ENCODE data around the gene ZNF32. TPM values are rescaled to one million over a fixed set of nuclear protein-coding genes. Genes with fewer than 3 reads are reported as not detected.

Gene ZNF32
- total and polyA plus RNA-seq, 2 donors (not counting 3 experiments of a cell fraction or from before 2014, with no cell fraction given), result 12.5 to 14.4 TPM

- Histone ChIP-seq H3K4me3 (replicated peaks in 1 of 3; ENCODE audit: insufficient read depth in 1 of 3, low read depth in 1 of 3, low read length in 3 of 3) (no peak overlapping the region), H4K20me1 (replicated peaks; ENCODE audit: control insufficient read depth, extremely low read depth, insufficient read depth, low read length) (no peaks in the 10 kb centered on the region), H3K4me2 (ENCODE audit: insufficient read depth, low read length) (no peak overlapping the region), H3K36me3 (ENCODE audit: control insufficient read depth in 2 of 2, extremely low read depth in 1 of 2, insufficient read depth in 2 of 2, low read length in 2 of 2) (no peaks in the 10 kb centered on the region), H3K27ac (ENCODE audit: insufficient read depth, low read depth, low read length) (no peak overlapping the region), H3K4me1 (ENCODE audit: control insufficient read depth, extremely low read depth, insufficient read depth, low read length) (no peaks in the 10 kb centered on the region), H3K9me1 (replicated peaks; ENCODE audit: control insufficient read depth, extremely low read depth, insufficient read depth, low read length) (no peaks in the 10 kb centered on the region), H3K27me3 (ENCODE audit: control insufficient read depth in 2 of 2, insufficient read depth in 2 of 2, low read length in 2 of 2) (peaks cover 4 to 6% of the 10 kb centered on the region in 2 experiments), H3K9me3 (replicated peaks; ENCODE audit: control insufficient read depth, insufficient read depth, low read length) (no peaks in the 10 kb centered on the region), H3K79me2 (ENCODE audit: control insufficient read depth, insufficient read depth, low read length) (no peaks in the 10 kb centered on the region), H3K9ac (replicated peaks; ENCODE audit: extremely low read depth, insufficient read depth, low read length) (no peak overlapping the region), H2AFZ (ENCODE audit: low read depth, low read length) (no peak overlapping the region)
- DNase-seq (ENCODE audit: low read depth, low spot score), result no peak
- no peak for TF ChIP-seq GATA2 (IDR thresholded peaks at IDR 0.05; ENCODE audit: insufficient read depth, insufficient read length, low read depth, low read length)
- TF ChIP-seq MYC (IDR thresholded peaks at IDR 0.05; ENCODE audit: low read depth, low read length), result no peak
- TF ChIP-seq EZH2 (IDR thresholded peaks at IDR 0.05; ENCODE audit: borderline replicate concordance, low read depth, low read length, severe bottlenecking), result no peak
- no peak for TF ChIP-seq FOS (IDR thresholded peaks at IDR 0.05; ENCODE audit: borderline replicate concordance, insufficient read depth, low read length)
- TF ChIP-seq CTCF (IDR thresholded peaks at IDR 0.05; ENCODE audit: extremely low read depth in 1 of 2, insufficient read depth in 1 of 2, low read depth in 1 of 2, low read length in 2 of 2), result no peak
- TF ChIP-seq POLR2A (IDR thresholded peaks at IDR 0.05; ENCODE audit: low read depth, low read length), result no peak
- no peak for TF ChIP-seq JUN (IDR thresholded peaks at IDR 0.05; ENCODE audit: borderline replicate concordance, insufficient read depth, insufficient read length, low read depth)
- TF ChIP-seq MAX (IDR thresholded peaks at IDR 0.05; ENCODE audit: insufficient read depth, insufficient read length), result no peak
- no peak for TF ChIP-seq POLR2AphosphoS5 (IDR thresholded peaks at IDR 0.05; ENCODE audit: insufficient read depth, low read depth, low read length)
- dilution Hi-C loops (cut with MboI; ENCODE audit: extremely low pct_ligation_motif_present, low sequenced_read_pairs), result no loop called here
- no TSS peak for BruUV-seq (replicated peaks)
- intact Hi-C loops (cut with micrococcal nuclease), result loop anchor here (5.0 to 10.0 kb wide), 2 partner anchors 114 to 1301 kb away; partner anchors contain the start of gene DEPP1
- CTCF ChIA-PET, result interaction anchor here (0.8 to 2.9 kb wide), 6 partner anchors 10 to 1191 kb away, joined by 3 to 42 read pairs (median 5); no protein-coding TSS in a partner anchor
- POLR2A ChIA-PET, result no interaction called here
- no peak for FAIRE-seq
These were observed 24.8 kb upstream of the ZNF32 start for GRCh38 chr10:43673471-43673870.
